Measurements from ENCODE around the gene NACA. TPM values are rescaled to one million over a fixed set of nuclear protein-coding genes. Genes with fewer than 3 reads are reported as not detected.

Gene NACA
- total RNA-seq, 1 experiment from 2014 or later, result 804 TPM

DNA sequence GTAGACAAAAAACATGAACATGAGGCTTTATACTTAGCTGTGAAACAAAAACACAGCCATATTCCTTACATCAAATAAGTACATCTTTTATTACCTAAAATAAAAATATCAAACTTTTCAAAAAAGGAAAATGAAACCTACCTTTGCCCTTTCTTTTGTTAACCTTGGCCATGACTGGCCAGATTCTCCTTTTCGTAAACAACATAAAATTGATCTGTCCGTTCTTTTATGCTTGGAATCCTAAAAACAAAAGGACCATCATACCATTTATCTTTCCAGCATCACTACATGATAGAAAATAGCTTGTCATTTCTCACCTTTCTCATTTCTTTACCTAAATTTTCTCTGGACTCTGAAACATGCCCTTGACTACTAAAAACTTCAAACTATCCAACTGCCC is 53.5 kb downstream of the NACA start:
- Histone ChIP-seq H3K36me3 (ENCODE audit: control insufficient read depth, insufficient read depth, low read length) (no peaks in the 10 kb centered on the region; the same call in 1 of the 2 replicates), H3K4me3 (ENCODE audit: low read depth, low read length) (no peak overlapping the region), H3K9me3 (no peaks in the 10 kb centered on the region), H3K4me1 (peaks cover 11% of the 10 kb centered on the region; the same call in 1 of the 2 replicates), H3K27me3 (replicated peaks; ENCODE audit: control insufficient read depth, insufficient read depth, low read length) (no peaks in the 10 kb centered on the region)
- no TSS peak for BruUV-seq (replicated peaks)
- no peaks in the 10 kb centered on the region for H3K9me3 Mint-ChIP-seq (ENCODE audit: unreplicated experiment)
- peaks cover 86% of the 10 kb centered on the region for H3K36me3 Mint-ChIP-seq (ENCODE audit: insufficient read depth, unreplicated experiment)
- H3K4me3 Mint-ChIP-seq (ENCODE audit: unreplicated experiment), result no peak overlapping the region
- no peaks in the 10 kb centered on the region for H3K4me1 Mint-ChIP-seq (ENCODE audit: low read depth, unreplicated experiment)
- POLR2A ChIA-PET, result no interaction called here
- no peak for DNase-seq
- H3K27me3 Mint-ChIP-seq (ENCODE audit: insufficient read depth, unreplicated experiment), result no peaks in the 10 kb centered on the region
- H3K27ac Mint-ChIP-seq (ENCODE audit: unreplicated experiment), result no peak overlapping the region
- intact Hi-C loops (cut with micrococcal nuclease; ENCODE audit: unreplicated experiment), result no loop called here
- CTCF ChIA-PET, result interaction anchor here (1.3 kb wide), 1 partner anchor 16 kb away, joined by 5 read pairs; the partner anchor contains the start of gene PTGES3
- TF ChIP-seq, protein P1, sequence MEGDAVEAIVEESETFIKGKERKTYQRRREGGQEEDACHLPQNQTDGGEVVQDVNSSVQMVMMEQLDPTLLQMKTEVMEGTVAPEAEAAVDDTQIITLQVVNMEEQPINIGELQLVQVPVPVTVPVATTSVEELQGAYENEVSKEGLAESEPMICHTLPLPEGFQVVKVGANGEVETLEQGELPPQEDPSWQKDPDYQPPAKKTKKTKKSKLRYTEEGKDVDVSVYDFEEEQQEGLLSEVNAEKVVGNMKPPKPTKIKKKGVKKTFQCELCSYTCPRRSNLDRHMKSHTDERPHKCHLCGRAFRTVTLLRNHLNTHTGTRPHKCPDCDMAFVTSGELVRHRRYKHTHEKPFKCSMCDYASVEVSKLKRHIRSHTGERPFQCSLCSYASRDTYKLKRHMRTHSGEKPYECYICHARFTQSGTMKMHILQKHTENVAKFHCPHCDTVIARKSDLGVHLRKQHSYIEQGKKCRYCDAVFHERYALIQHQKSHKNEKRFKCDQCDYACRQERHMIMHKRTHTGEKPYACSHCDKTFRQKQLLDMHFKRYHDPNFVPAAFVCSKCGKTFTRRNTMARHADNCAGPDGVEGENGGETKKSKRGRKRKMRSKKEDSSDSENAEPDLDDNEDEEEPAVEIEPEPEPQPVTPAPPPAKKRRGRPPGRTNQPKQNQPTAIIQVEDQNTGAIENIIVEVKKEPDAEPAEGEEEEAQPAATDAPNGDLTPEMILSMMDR (IDR thresholded peaks at IDR 0.05; ENCODE audit: insufficient read depth in 1 of 2, low read depth in 1 of 2, low read length in 1 of 2, severe bottlenecking in 1 of 2, unreplicated experiment in 1 of 2), result no peak

DNA sequence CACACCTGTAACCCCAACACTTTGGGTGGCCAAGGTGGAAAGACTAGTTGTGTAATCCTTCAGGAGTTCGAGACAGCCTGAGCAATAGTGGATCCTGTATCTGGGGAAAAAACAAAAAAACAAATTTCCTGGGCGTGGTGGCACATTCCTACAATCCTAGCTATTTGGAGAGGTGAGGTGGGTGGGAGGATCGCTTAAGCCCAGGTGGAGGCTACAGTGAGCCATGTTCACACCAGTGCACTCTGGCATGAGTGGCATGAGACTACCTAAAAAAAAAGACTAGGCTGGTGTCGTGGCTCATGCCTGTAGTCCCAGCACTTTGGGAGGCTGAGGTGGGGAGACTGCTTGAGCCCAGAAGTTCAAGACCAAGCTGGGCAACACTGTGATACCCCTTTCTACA is 54.3 kb downstream of the NACA start:
- peak in 1 of 2 experiments; percentile 12 for DNase-seq
- H3K9me3 ChIP-seq, result no peaks in the 10 kb centered on the region
- H3K27me3 ChIP-seq (replicated peaks; ENCODE audit: control insufficient read depth, insufficient read depth, low read length), result no peaks in the 10 kb centered on the region
- Mint-ChIP-seq H3K27me3 (ENCODE audit: insufficient read depth, unreplicated experiment) (no peaks in the 10 kb centered on the region), H3K36me3 (ENCODE audit: insufficient read depth, unreplicated experiment) (peaks cover 87% of the 10 kb centered on the region), H3K4me3 (ENCODE audit: unreplicated experiment) (no peak overlapping the region), H3K9me3 (ENCODE audit: unreplicated experiment) (no peaks in the 10 kb centered on the region), H3K4me1 (ENCODE audit: low read depth, unreplicated experiment) (no peaks in the 10 kb centered on the region), H3K27ac (ENCODE audit: unreplicated experiment) (no peak overlapping the region)
- no peak overlapping the region for H3K4me3 ChIP-seq (ENCODE audit: low read depth, low read length)
- H3K4me1 ChIP-seq, result peaks cover 11% of the 10 kb centered on the region
- ChIA-PET CTCF (interaction anchor here (1.3 kb wide), 1 partner anchor 17 kb away, joined by 5 read pairs; the partner anchor contains the start of gene PTGES3), POLR2A (no interaction called here)
- TF ChIP-seq, protein P1 (IDR thresholded peaks at IDR 0.05; ENCODE audit: insufficient read depth in 1 of 2, low read depth in 1 of 2, low read length in 1 of 2, severe bottlenecking in 1 of 2, unreplicated experiment in 1 of 2), result no peak
- intact Hi-C loops (cut with micrococcal nuclease; ENCODE audit: unreplicated experiment), result no loop called here
- no peaks in the 10 kb centered on the region; the same call in 1 of the 2 replicates for H3K36me3 ChIP-seq (ENCODE audit: control insufficient read depth, insufficient read depth, low read length)
- BruUV-seq (replicated peaks), result no TSS peak

DNA sequence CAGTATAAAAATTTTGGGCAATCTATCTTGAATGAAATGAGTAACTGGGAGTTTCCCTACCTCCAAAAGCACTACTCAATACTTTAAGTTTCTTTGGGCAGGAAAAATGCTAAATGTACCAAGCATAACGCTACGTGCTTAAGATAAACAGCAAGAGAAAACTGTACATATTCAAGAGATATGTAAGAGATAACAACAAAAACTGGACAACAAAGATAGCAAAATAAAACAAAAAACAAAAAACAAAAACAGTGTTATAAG is 57.0 kb downstream of the NACA start:
- no peak for DNase-seq
- H3K36me3 ChIP-seq (ENCODE audit: control insufficient read depth, insufficient read depth, low read length), result no peaks in the 10 kb centered on the region; the same call in 1 of the 2 replicates
- no peaks in the 10 kb centered on the region for H3K4me1 Mint-ChIP-seq (ENCODE audit: low read depth, unreplicated experiment)
- no peaks in the 10 kb centered on the region for H3K27me3 Mint-ChIP-seq (ENCODE audit: insufficient read depth, unreplicated experiment)
- H3K27me3 ChIP-seq (replicated peaks; ENCODE audit: control insufficient read depth, insufficient read depth, low read length), result no peaks in the 10 kb centered on the region
- no peak overlapping the region for H3K27ac Mint-ChIP-seq (ENCODE audit: unreplicated experiment)
- H3K9me3 Mint-ChIP-seq (ENCODE audit: unreplicated experiment), result no peaks in the 10 kb centered on the region
- CTCF ChIA-PET, result no interaction called here
- peaks cover 96% of the 10 kb centered on the region for H3K36me3 Mint-ChIP-seq (ENCODE audit: insufficient read depth, unreplicated experiment)
- no peak overlapping the region for H3K4me3 Mint-ChIP-seq (ENCODE audit: unreplicated experiment)
- BruUV-seq (replicated peaks), result no TSS peak
- no peaks in the 10 kb centered on the region for H3K9me3 ChIP-seq
- H3K4me3 ChIP-seq (ENCODE audit: low read depth, low read length), result no peak overlapping the region
- TF ChIP-seq, protein P1 (IDR thresholded peaks at IDR 0.05; ENCODE audit: insufficient read depth in 1 of 2, low read depth in 1 of 2, low read length in 1 of 2, severe bottlenecking in 1 of 2, unreplicated experiment in 1 of 2), result no peak
- intact Hi-C loops (cut with micrococcal nuclease; ENCODE audit: unreplicated experiment), result no loop called here
- H3K4me1 ChIP-seq, result peaks cover 11% of the 10 kb centered on the region
- POLR2A ChIA-PET, result interaction anchor here (0.6 kb wide), 1 partner anchor 155 kb away, joined by 13 read pairs; no protein-coding TSS in a partner anchor

Other genes with a start within 250 kb of the NACA start
- gene GLS2, start 237.1 kb downstream of the NACA start, total RNA-seq (2022), result 14.2 and 14.7 TPM in 2 replicates
- 32.5 and 39.5 TPM in 2 replicates for gene RBMS2, start 203.5 kb downstream of the NACA start, total RNA-seq (2022)
- 97.2 and 104 TPM in 2 replicates for gene BAZ2A, start 95.0 kb downstream of the NACA start, total RNA-seq (2022)
- gene ATP5F1B, start 79.3 kb downstream of the NACA start, total RNA-seq (2022), result 740 and 781 TPM in 2 replicates
- gene PTGES3, start 37.0 kb downstream of the NACA start, total RNA-seq (2022), result 241 and 242 TPM in 2 replicates
- 38.0 and 40.2 TPM in 2 replicates for gene PRIM1, start 27.0 kb upstream of the NACA start, total RNA-seq (2022)
- gene HSD17B6, start 38.0 kb upstream of the NACA start, total RNA-seq (2022), result 1.6 and 2.5 TPM in 2 replicates
- gene SDR9C7, start 209.1 kb upstream of the NACA start, total RNA-seq (2022), result not detected in 2 replicates
- 0.39 and 0.53 TPM in 2 replicates for gene RDH16, start 232.3 kb upstream of the NACA start, total RNA-seq (2022)

Measured in Caco-2 (cell line).